WTC11 (cell line): ENCODE measurements around the gene STARD7. TPM values are rescaled to one million over a fixed set of nuclear protein-coding genes. Genes with fewer than 3 reads are reported as not detected.

Source experiments
- ATAC-seq: fragments of 200-7000 bp; cut with Tn5 transposase; 2 replicates; pipeline ENCODE4 v1.10.0; 2021; ENCODE audit warnings: mild to moderate bottlenecking, moderate library complexity
- CTCF ChIA-PET: fragments of 300-600 bp; sonication (Branson Sonifier 250); formaldehyde crosslinking; loops from one replicate; lab custom pipeline; 2021; ENCODE audit warnings: antibody characterized with exemption; lab: Charles Lee
- POLR2A ChIA-PET: fragments of 350-600 bp; sonication (Branson Sonifier 250); formaldehyde crosslinking; loops from one replicate; lab custom pipeline; 2021; ENCODE audit warnings: antibody characterized with exemption; lab: Charles Lee
- DNase-seq: peaks from one replicate; pipeline ENCODE4 v3.0.0; 2021; ENCODE audit warnings: low spot score
- H3K27ac Mint-ChIP-seq: 2 replicates; pipeline ENCODE4 v1.8.0; 2021; ENCODE audit warnings: mixed read lengths
- H3K27me3 Mint-ChIP-seq: 2 replicates; pipeline ENCODE4 v1.8.0; 2021; ENCODE audit warnings: low read depth, mild to moderate bottlenecking, moderate library complexity, mixed read lengths
- H3K36me3 Mint-ChIP-seq: 2 replicates; pipeline ENCODE4 v1.8.0; 2021; ENCODE audit warnings: mixed read lengths
- H3K4me1 Mint-ChIP-seq: 2 replicates; pipeline ENCODE4 v1.8.0; 2022; ENCODE audit warnings: mixed read lengths
- H3K4me3 Mint-ChIP-seq: 2 replicates; pipeline ENCODE4 v1.8.0; 2021; ENCODE audit warnings: mild to moderate bottlenecking, moderate library complexity, mixed read lengths
- H3K9me3 Mint-ChIP-seq: 2 replicates; pipeline ENCODE4 v1.8.0; 2021; ENCODE audit warnings: mixed read lengths
- ARID4B ChIP-seq: sonication (generic); formaldehyde crosslinking; IDR thresholded peaks from 2 replicates; pipeline ENCODE4 v1.8.0; 2023; ENCODE audit warnings: missing genetic modification reagents, mild to moderate bottlenecking, borderline replicate concordance
- ATF2 ChIP-seq: sonication (generic); formaldehyde crosslinking; IDR thresholded peaks from 2 replicates; pipeline ENCODE4 v1.8.1; 2022; ENCODE audit warnings: low read depth, missing genetic modification reagents, borderline replicate concordance
- ATF6 ChIP-seq: sonication (generic); formaldehyde crosslinking; IDR thresholded peaks from 2 replicates; pipeline ENCODE4 v1.8.1; 2023; ENCODE audit warnings: mild to moderate bottlenecking, missing genetic modification reagents
- CREM ChIP-seq: sonication (generic); formaldehyde crosslinking; IDR thresholded peaks from 2 replicates; pipeline ENCODE4 v1.8.1; 2022; ENCODE audit warnings: mild to moderate bottlenecking, missing genetic modification reagents, moderate library complexity
- E2F1 ChIP-seq: sonication (generic); formaldehyde crosslinking; IDR thresholded peaks from 2 replicates; pipeline ENCODE4 v1.8.0; 2022; ENCODE audit warnings: mild to moderate bottlenecking, missing genetic modification reagents
- EMX1 ChIP-seq: fragments of 250-450 bp; sonication (Bioruptor Pico); IDR thresholded peaks from 2 replicates; pipeline ENCODE4 v1.8.0; 2021; ENCODE audit warnings: mild to moderate bottlenecking
- FOXP4 ChIP-seq: sonication (generic); formaldehyde crosslinking; IDR thresholded peaks from 2 replicates; pipeline ENCODE4 v1.8.0; 2022; ENCODE audit warnings: mild to moderate bottlenecking, missing genetic modification reagents
- MLX ChIP-seq: sonication (generic); formaldehyde crosslinking; IDR thresholded peaks from 2 replicates; pipeline ENCODE4 v1.8.1; 2023; ENCODE audit warnings: mild to moderate bottlenecking, missing genetic modification reagents, moderate library complexity
- PRDM15 ChIP-seq: sonication (generic); formaldehyde crosslinking; IDR thresholded peaks from 2 replicates; pipeline ENCODE4 v1.8.0; 2022; ENCODE audit warnings: missing genetic modification reagents
- SP1 ChIP-seq: sonication (generic); formaldehyde crosslinking; conservative IDR thresholded peaks from 2 replicates; pipeline ENCODE4 v1.8.1; 2022; ENCODE audit warnings: missing genetic modification reagents
- TCF7 ChIP-seq: sonication (generic); formaldehyde crosslinking; IDR thresholded peaks from 2 replicates; pipeline ENCODE4 v1.8.0; 2022; ENCODE audit warnings: mild to moderate bottlenecking, low read depth, missing genetic modification reagents, moderate library complexity
- ZNF263 ChIP-seq: sonication (generic); formaldehyde crosslinking; IDR thresholded peaks from 2 replicates; pipeline ENCODE4 v1.8.1; 2022; ENCODE audit warnings: low read depth, mild to moderate bottlenecking, moderate library complexity, missing genetic modification reagents
- ZNF512 ChIP-seq: sonication (generic); formaldehyde crosslinking; IDR thresholded peaks from 2 replicates; pipeline ENCODE4 v1.8.1; 2022; ENCODE audit warnings: missing genetic modification reagents, borderline replicate concordance
- total RNA-seq: library from RNA; stranded (reverse); gene quantifications from 3 replicates; pipeline ENCODE4 v1.2.3, GENCODE V29; 2021

The STARD7 gene
- total RNA-seq, 1 experiment from 2014 or later = 217 TPM

- no peaks in the 10 kb centered on the region for H3K4me1 Mint-ChIP-seq
- TF ChIP-seq SP1 (no peak), ARID4B (CRISPR knock-in tag) (no peak), PRDM15 (no peak)
- TF ChIP-seq, all 79 proteins: peak for 0
- CTCF ChIA-PET = interaction anchor here (0.7 to 1.1 kb wide), 2 partner anchors 18 kb away, joined by 3 read pairs; no protein-coding TSS in a partner anchor
- Mint-ChIP-seq H3K36me3 (peaks cover 55% of the 10 kb centered on the region), H3K27me3 (no peaks in the 10 kb centered on the region; the same call in 1 of the 2 replicates), H3K27ac (no peak overlapping the region), H3K9me3 (no peaks in the 10 kb centered on the region), H3K4me3 (no peak overlapping the region)
- DNase-seq (no peak), ATAC-seq (no peak)
- POLR2A ChIA-PET = interaction anchor here (1.4 kb wide), 1 partner anchor 10 kb away, joined by 3 read pairs; no protein-coding TSS in a partner anchor
Measured at GRCh38 chr2:96191937-96192670, 16.5 kb downstream of the STARD7 start.

- H3K36me3 Mint-ChIP-seq = peaks cover 67% of the 10 kb centered on the region
- ChIA-PET POLR2A (interaction anchor here (0.6 to 0.7 kb wide), 2 partner anchors 46 to 55 kb away, joined by 3 to 5 read pairs; no protein-coding TSS in a partner anchor), CTCF (no interaction called here)
- no peaks in the 10 kb centered on the region for H3K9me3 Mint-ChIP-seq
- H3K27me3 Mint-ChIP-seq = no peaks in the 10 kb centered on the region; the same call in 1 of the 2 replicates
- no peak for DNase-seq
- H3K4me1 Mint-ChIP-seq = no peaks in the 10 kb centered on the region
- no peak overlapping the region for H3K4me3 Mint-ChIP-seq
- H3K27ac Mint-ChIP-seq = no peak overlapping the region
- no peak for ATAC-seq
- no peak for TF ChIP-seq E2F1 (CRISPR knock-in tag)
- no peak for TF ChIP-seq EMX1 (CRISPR knock-in tag)
- TF ChIP-seq ATF6 (CRISPR knock-in tag) = no peak
- no peak for TF ChIP-seq CREM (CRISPR knock-in tag)
- TF ChIP-seq ZNF263 (CRISPR knock-in tag) = no peak
- no peak for TF ChIP-seq FOXP4 (CRISPR knock-in tag)
- TF ChIP-seq MLX = no peak
- TF ChIP-seq ATF2 (CRISPR knock-in tag) = no peak
- no peak for TF ChIP-seq TCF7 (CRISPR knock-in tag)
- TF ChIP-seq ZNF512 (CRISPR knock-in tag) = no peak
Measured at GRCh38 chr2:96188821-96189526, 19.7 kb downstream of the STARD7 start.
